HepG2 (cell line): Measurements from ENCODE around the gene RHOC. TPM values are rescaled to one million over a fixed set of nuclear protein-coding genes. Genes with fewer than 3 reads are reported as not detected.

ENCODE experiments used
- ATAC-seq: fragments of 200-7000 bp; cut with Tn5 transposase; 3 replicates; pipeline ENCODE4 v1.9.1; 2020; ENCODE audit warnings: mild to moderate bottlenecking, moderate library complexity
- BruUV-seq: library from RNA; stranded (reverse); fragments of 400-500 nt; replicated peaks from 2 replicates; lab custom pipeline; 2021; lab: Mats Ljungman, UMichigan
- CTCF ChIA-PET: fragments of 300-600 bp; formaldehyde crosslinking; extraction: SDS; loops from one replicate; lab custom pipeline; 2021; ENCODE audit warnings: low total read pairs, inconsistent platforms, low intra/inter-chr PET ratio; lab: Yijun Ruan, JAX
- POLR2A ChIA-PET: fragments of 350-600 bp; sonication (Branson Sonifier 250); formaldehyde crosslinking; loops from one replicate; lab custom pipeline; 2020; ENCODE audit warnings: antibody characterized with exemption, inconsistent platforms; lab: Yijun Ruan, JAX
- DNase-seq: peaks from one replicate; pipeline ENCODE4 v3.0.0-alpha.2; 2015; ENCODE audit warnings: low spot score
- FAIRE-seq: peaks from 3 replicates; lab custom pipeline; 2011; peaks lifted over from hg19 to GRCh38; lab: Jason Lieb, UNC
- H2AFZ ChIP-seq: one replicate; pipeline ENCODE4 v1.6.1; 2011; ENCODE audit warnings: low read length, inconsistent platforms
- H3K27ac ChIP-seq: fragments of 300-600 bp; 3 replicates; pipeline ENCODE4 v1.8.0; 2011; ENCODE audit warnings: mixed run types, mild to moderate bottlenecking, mixed read lengths, low read length, inconsistent platforms; ENCODE audit not compliant: insufficient read depth; ENCODE audit errors: extremely low read length
- H3K27me3 ChIP-seq, 2 experiments: fragments of 200-600 bp in 1 of 2; 2 replicates in 1 of 2; 3 replicates in 1 of 2; pipeline versions ENCODE4 v1.6.0 to v1.8.0; 2011; ENCODE audit warnings: low read length in 2 of 2, mild to moderate bottlenecking in 2 of 2, moderate library complexity in 2 of 2, inconsistent platforms in 1 of 2; ENCODE audit not compliant: insufficient read depth in 2 of 2, control insufficient read depth in 1 of 2
- H3K36me3 ChIP-seq, 2 experiments: fragments of 200-600 bp in 1 of 2; replicated peaks in 1 of 2; 2 replicates in 1 of 2; 3 replicates in 1 of 2; pipeline versions ENCODE4 v1.5.1 to v1.8.0; 2011; ENCODE audit warnings: low read length in 2 of 2, inconsistent platforms in 1 of 2; ENCODE audit not compliant: insufficient read depth in 2 of 2, control insufficient read depth in 1 of 2
- H3K4me1 ChIP-seq: 2 replicates; pipeline ENCODE4 v1.5.1; 2012; ENCODE audit warnings: low read length, inconsistent platforms; ENCODE audit not compliant: insufficient read depth
- H3K4me2 ChIP-seq: 2 replicates; pipeline ENCODE4 v1.6.0; 2011; ENCODE audit warnings: low read depth, low read length, inconsistent platforms
- H3K4me3 ChIP-seq, 3 experiments: fragments of 200-600 bp in 1 of 3; sonication (generic), shearing (Covaris generic) in 1 of 3; replicated peaks in 1 of 3; 2 replicates each; pipeline ENCODE4 v1.5.1; 2011 to 2016; ENCODE audit warnings: low read length in 3 of 3, inconsistent platforms in 2 of 3, low read depth in 2 of 3, mild to moderate bottlenecking in 2 of 3, control low read depth in 1 of 3, mixed read lengths in 1 of 3; ENCODE audit not compliant: insufficient read depth in 1 of 3
- H3K79me2 ChIP-seq: one replicate; pipeline ENCODE4 v1.6.1; 2011; ENCODE audit warnings: low read length, inconsistent platforms; ENCODE audit not compliant: insufficient read depth
- H3K9ac ChIP-seq: 2 replicates; pipeline ENCODE4 v1.6.0; 2011; ENCODE audit warnings: mild to moderate bottlenecking, low read depth, low read length, inconsistent platforms; ENCODE audit not compliant: insufficient read depth
- H3K9me3 ChIP-seq: 2 replicates; pipeline ENCODE4 v1.5.1; 2012; ENCODE audit warnings: mild to moderate bottlenecking, low read length
- H4K20me1 ChIP-seq: 2 replicates; pipeline ENCODE4 v1.6.0; 2011; ENCODE audit warnings: inconsistent platforms, mild to moderate bottlenecking, low read length, moderate library complexity; ENCODE audit not compliant: insufficient read depth
- E2F2 ChIP-seq: sonication (generic); formaldehyde crosslinking; IDR thresholded peaks from 2 replicates; pipeline ENCODE4 v1.4.0; 2020; ENCODE audit warnings: missing genetic modification reagents, borderline replicate concordance
- HMGXB4 ChIP-seq, 2 experiments: sonication (generic) in 1 of 2; formaldehyde crosslinking in 1 of 2; IDR thresholded peaks; 2 replicates each; pipeline versions ENCODE4 v1.4.0 to v1.6.1; 2018 to 2020; ENCODE audit warnings: missing genetic modification reagents in 2 of 2, borderline replicate concordance in 1 of 2, low read depth in 1 of 2, mild to moderate bottlenecking in 1 of 2, missing biosample characterization in 1 of 2
- HNRNPK ChIP-seq: fragments of 200-400 bp; formaldehyde crosslinking; IDR thresholded peaks from 2 replicates; pipeline ENCODE4 v1.6.1; 2018; ENCODE audit warnings: low read length, low read depth, moderate library complexity, mild to moderate bottlenecking; ENCODE audit not compliant: poor library complexity, severe bottlenecking
- NFIC ChIP-seq: IDR thresholded peaks from 2 replicates; pipeline ENCODE4 v1.6.1; 2012; ENCODE audit warnings: mild to moderate bottlenecking, low read length, inconsistent platforms
- PBX2 ChIP-seq: IDR thresholded peaks from 2 replicates; pipeline ENCODE4 v1.6.1; 2016; ENCODE audit warnings: control low read depth
- ZBTB3 ChIP-seq: sonication (generic); formaldehyde crosslinking; IDR thresholded peaks from 2 replicates; pipeline ENCODE4 v1.4.0; 2020; ENCODE audit warnings: low read depth, mild to moderate bottlenecking, moderate library complexity, missing genetic modification reagents, borderline replicate concordance
- ZNF136 ChIP-seq: sonication (generic); formaldehyde crosslinking; IDR thresholded peaks from 2 replicates; pipeline ENCODE4 v1.8.1; 2022; ENCODE audit warnings: low read depth, mild to moderate bottlenecking, moderate library complexity, missing genetic modification reagents
- ZNF205 ChIP-seq: IDR thresholded peaks from 2 replicates; pipeline ENCODE4 v1.6.1; 2018; ENCODE audit warnings: missing biosample characterization, missing genetic modification reagents
- ZNF746 ChIP-seq: sonication (generic); formaldehyde crosslinking; IDR thresholded peaks from 2 replicates; pipeline ENCODE4 v1.8.0; 2022; ENCODE audit warnings: mild to moderate bottlenecking, missing genetic modification reagents
- ZNF775 ChIP-seq: sonication (generic); formaldehyde crosslinking; IDR thresholded peaks from 2 replicates; pipeline ENCODE4 v1.4.0; 2020; ENCODE audit warnings: missing genetic modification reagents, mild to moderate bottlenecking, moderate library complexity, borderline replicate concordance
- ZNF780A ChIP-seq: sonication (generic); formaldehyde crosslinking; IDR thresholded peaks from 2 replicates; pipeline ENCODE4 v1.8.0; 2022; ENCODE audit warnings: mild to moderate bottlenecking, missing genetic modification reagents, moderate library complexity
- ZSCAN25 ChIP-seq: sonication (generic); formaldehyde crosslinking; IDR thresholded peaks from 2 replicates; pipeline ENCODE4 v1.8.0; 2022; ENCODE audit warnings: mild to moderate bottlenecking, missing genetic modification reagents
- WGBS: methylation state at CpG from one replicate; pipeline ENCODE4 v1.1.6; 2017; ENCODE audit warnings: low lambda C conversion rate; 5-methylcytosine and 5-hydroxymethylcytosine counted together
- in situ Hi-C: cut with HindIII; loops from 2 replicates; pipeline ENCODE4 v1.10.0; 2017; ENCODE audit warnings: low pct_unique_long_range_greater_than_20kb; ENCODE audit not compliant: extremely low pct_ligation_motif_present
- intact Hi-C: fragments of 100-400 bp; cut with micrococcal nuclease; formaldehyde crosslinking; loops from one replicate; pipeline ENCODE4 v1.10.0; 2022; ENCODE audit not compliant: unreplicated experiment
- polyA plus RNA-seq, 8 experiments: library from polyadenylated mRNA; depleted of rRNA in 3 of 8; stranded (reverse) in 7 of 8; unstranded in 1 of 8; fragments of >200 nt; fragmentation: Illumina TruSeq in 4 of 8; extraction: Trizol in 4 of 8; gene quantifications; 2 replicates each; pipeline versions ENCODE4 v1.2.1 to v1.2.3, GENCODE V29; 2011 to 2016; ENCODE audit warnings: low read depth in 4 of 8, missing spikeins in 1 of 8, mixed read lengths in 1 of 8; ENCODE audit not compliant: insufficient read depth in 1 of 8
- total RNA-seq, 5 experiments: library from RNA; depleted of rRNA; stranded (reverse); fragments of >200 nt; fragmentation: Illumina TruSeq; extraction: Trizol; gene quantifications; 2 replicates each; pipeline ENCODE4 v1.2.3, GENCODE V29; 2016; ENCODE audit warnings: low read depth in 1 of 5
- TF ChIP-seq, protein P1 (sequence below): IDR thresholded peaks from 2 replicates; pipeline ENCODE4 v1.6.1; 2016; ENCODE audit warnings: low read depth, missing genetic modification reagents, missing compliant biosample characterization
- TF ChIP-seq, protein P2 (sequence below): sonication (generic); formaldehyde crosslinking; IDR thresholded peaks from 2 replicates; pipeline ENCODE4 v1.5.0; 2020; ENCODE audit warnings: missing genetic modification reagents

RHOC gene
- total and polyA plus RNA-seq, 2 of the 13 experiments (the other 11 are each of a cell fraction or from before 2014, with no cell fraction given): 64.3 to 182 TPM

GRCh38 chr1:112678605-112679004, 28.3 kb downstream of the RHOC start:
- in situ Hi-C loops (no loop called here), intact Hi-C loops (no loop called here)
- no peak for TF ChIP-seq PBX2 (CRISPR knock-in tag)
- no peak for TF ChIP-seq ZNF775
- TF ChIP-seq ZNF780A (CRISPR knock-in tag): no peak
- TF ChIP-seq, protein P1, sequence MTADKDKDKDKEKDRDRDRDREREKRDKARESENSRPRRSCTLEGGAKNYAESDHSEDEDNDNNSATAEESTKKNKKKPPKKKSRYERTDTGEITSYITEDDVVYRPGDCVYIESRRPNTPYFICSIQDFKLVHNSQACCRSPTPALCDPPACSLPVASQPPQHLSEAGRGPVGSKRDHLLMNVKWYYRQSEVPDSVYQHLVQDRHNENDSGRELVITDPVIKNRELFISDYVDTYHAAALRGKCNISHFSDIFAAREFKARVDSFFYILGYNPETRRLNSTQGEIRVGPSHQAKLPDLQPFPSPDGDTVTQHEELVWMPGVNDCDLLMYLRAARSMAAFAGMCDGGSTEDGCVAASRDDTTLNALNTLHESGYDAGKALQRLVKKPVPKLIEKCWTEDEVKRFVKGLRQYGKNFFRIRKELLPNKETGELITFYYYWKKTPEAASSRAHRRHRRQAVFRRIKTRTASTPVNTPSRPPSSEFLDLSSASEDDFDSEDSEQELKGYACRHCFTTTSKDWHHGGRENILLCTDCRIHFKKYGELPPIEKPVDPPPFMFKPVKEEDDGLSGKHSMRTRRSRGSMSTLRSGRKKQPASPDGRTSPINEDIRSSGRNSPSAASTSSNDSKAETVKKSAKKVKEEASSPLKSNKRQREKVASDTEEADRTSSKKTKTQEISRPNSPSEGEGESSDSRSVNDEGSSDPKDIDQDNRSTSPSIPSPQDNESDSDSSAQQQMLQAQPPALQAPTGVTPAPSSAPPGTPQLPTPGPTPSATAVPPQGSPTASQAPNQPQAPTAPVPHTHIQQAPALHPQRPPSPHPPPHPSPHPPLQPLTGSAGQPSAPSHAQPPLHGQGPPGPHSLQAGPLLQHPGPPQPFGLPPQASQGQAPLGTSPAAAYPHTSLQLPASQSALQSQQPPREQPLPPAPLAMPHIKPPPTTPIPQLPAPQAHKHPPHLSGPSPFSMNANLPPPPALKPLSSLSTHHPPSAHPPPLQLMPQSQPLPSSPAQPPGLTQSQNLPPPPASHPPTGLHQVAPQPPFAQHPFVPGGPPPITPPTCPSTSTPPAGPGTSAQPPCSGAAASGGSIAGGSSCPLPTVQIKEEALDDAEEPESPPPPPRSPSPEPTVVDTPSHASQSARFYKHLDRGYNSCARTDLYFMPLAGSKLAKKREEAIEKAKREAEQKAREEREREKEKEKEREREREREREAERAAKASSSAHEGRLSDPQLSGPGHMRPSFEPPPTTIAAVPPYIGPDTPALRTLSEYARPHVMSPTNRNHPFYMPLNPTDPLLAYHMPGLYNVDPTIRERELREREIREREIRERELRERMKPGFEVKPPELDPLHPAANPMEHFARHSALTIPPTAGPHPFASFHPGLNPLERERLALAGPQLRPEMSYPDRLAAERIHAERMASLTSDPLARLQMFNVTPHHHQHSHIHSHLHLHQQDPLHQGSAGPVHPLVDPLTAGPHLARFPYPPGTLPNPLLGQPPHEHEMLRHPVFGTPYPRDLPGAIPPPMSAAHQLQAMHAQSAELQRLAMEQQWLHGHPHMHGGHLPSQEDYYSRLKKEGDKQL (CRISPR knock-in tag): no peak
- TF ChIP-seq, protein P2, sequence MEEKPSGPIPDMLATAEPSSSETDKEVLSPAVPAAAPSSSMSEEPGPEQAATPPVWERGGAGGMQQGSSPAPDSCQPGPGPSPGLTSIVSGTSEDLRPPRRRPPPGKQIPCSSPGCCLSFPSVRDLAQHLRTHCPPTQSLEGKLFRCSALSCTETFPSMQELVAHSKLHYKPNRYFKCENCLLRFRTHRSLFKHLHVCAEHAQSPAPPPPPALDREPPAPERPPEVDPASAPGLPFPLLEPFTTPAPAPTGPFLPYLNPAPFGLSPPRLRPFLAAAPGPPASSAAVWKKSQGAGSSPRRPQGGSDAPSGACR (CRISPR knock-in tag): no peak
- TF ChIP-seq HMGXB4 (CRISPR knock-in tag; IDR thresholded peaks at IDR 0.05; ENCODE audit: borderline replicate concordance in 1 of 2, low read depth in 1 of 2): no peak
- TF ChIP-seq E2F2 (CRISPR knock-in tag): no peak
- TF ChIP-seq ZSCAN25 (CRISPR knock-in tag): no peak
- TF ChIP-seq ZNF136: no peak
- no peak for TF ChIP-seq ZBTB3 (CRISPR knock-in tag)
- TF ChIP-seq ZNF746 (CRISPR knock-in tag): no peak
- no peak for TF ChIP-seq HNRNPK
- TF ChIP-seq NFIC: no peak
- TF ChIP-seq ZNF205 (CRISPR knock-in tag): no peak

More at GRCh38 chr1:112678605-112679004, 28.3 kb downstream of the RHOC start:
- WGBS: 92% methylated on average over 3 of the region's 3 CpGs
- H2AFZ ChIP-seq: no peak overlapping the region
- POLR2A ChIA-PET: no interaction called here
- no peak for DNase-seq
- no peak overlapping the region for H3K4me2 ChIP-seq
- BruUV-seq: no TSS peak
- no peak overlapping the region for H3K4me3 ChIP-seq
- H3K9me3 ChIP-seq: no peaks in the 10 kb centered on the region
- CTCF ChIA-PET: no interaction called here
- H3K36me3 ChIP-seq: peaks cover 0 to 2% of the 10 kb centered on the region in 2 experiments; a peak in 2 of 5 replicates
- peaks cover 62% of the 10 kb centered on the region for H3K79me2 ChIP-seq
- no peak for ATAC-seq
- no peaks in the 10 kb centered on the region; a peak in 1 of 5 replicates for H3K27me3 ChIP-seq
- FAIRE-seq: no peak
- H3K9ac ChIP-seq: no peak overlapping the region
- peaks cover 44% of the 10 kb centered on the region for H3K4me1 ChIP-seq
- no peak overlapping the region for H3K27ac ChIP-seq
- no peaks in the 10 kb centered on the region for H4K20me1 ChIP-seq
